Sigmoid colon (tissue), 7 donors: ENCODE data around the gene MCHR1. TPM values are rescaled to one million over a fixed set of nuclear protein-coding genes. Genes with fewer than 3 reads are reported as not detected.

Source experiments
- DNase-seq: peaks from one replicate; pipeline ENCODE4 v3.0.0-alpha.2; 2019
- H3K27ac ChIP-seq, 4 donors: fragments of 200-600 bp; sonication (generic); one replicate each; pipeline ENCODE4 v1.5.1; 2016 to 2019; ENCODE audit warnings: mild to moderate bottlenecking in 1 of 4
- H3K27me3 ChIP-seq, 3 donors: fragments of 200-600 bp; sonication (generic); one replicate each; pipeline ENCODE4 v1.5.1; 2019; ENCODE audit warnings: mild to moderate bottlenecking in 1 of 3
- H3K36me3 ChIP-seq, 4 donors: fragments of 200-600 bp; sonication (generic); one replicate each; pipeline ENCODE4 v1.5.1; 2016 to 2019
- H3K4me1 ChIP-seq, 4 donors: fragments of 200-600 bp; sonication (generic); one replicate each; pipeline ENCODE4 v1.5.1; 2017 to 2019
- H3K4me3 ChIP-seq, 4 donors: fragments of 200-600 bp; sonication (generic); one replicate each; pipeline ENCODE4 v1.5.1; 2017 to 2019; ENCODE audit warnings: mild to moderate bottlenecking in 2 of 4, moderate library complexity in 1 of 4
- H3K9me3 ChIP-seq, 4 donors: fragments of 200-600 bp in 3 of 4; sonication (generic) in 3 of 4; one replicate each; pipeline versions ENCODE4 v1.5.1 to v1.6.1; 2013 to 2019
- CTCF ChIP-seq, 4 experiments: fragments of 450-650 bp in 3 of 4; fragments of 200-600 bp in 1 of 4; IDR thresholded peaks; one replicate each; pipeline ENCODE4 v1.5.1; 2016 to 2019; ENCODE audit warnings: antibody characterized with exemption in 4 of 4, mild to moderate bottlenecking in 3 of 4, moderate library complexity in 2 of 4
- EP300 ChIP-seq, 4 donors: sonication (generic); formaldehyde crosslinking; IDR thresholded peaks; one replicate each; pipeline ENCODE4 v1.6.1; 2017; ENCODE audit warnings: antibody characterized with exemption in 4 of 4
- POLR2A ChIP-seq, 2 donors: fragments of 450-650 bp; IDR thresholded peaks; one replicate each; pipeline ENCODE4 v1.6.1; 2016; ENCODE audit warnings: antibody characterized with exemption in 2 of 2, mild to moderate bottlenecking in 2 of 2, moderate library complexity in 2 of 2
- POLR2AphosphoS5 ChIP-seq, 4 donors: sonication (generic); formaldehyde crosslinking; IDR thresholded peaks; one replicate each; pipeline ENCODE4 v1.6.1; 2017; ENCODE audit warnings: antibody characterized with exemption in 4 of 4
- WGBS, 2 donors: extraction: QIAGEN DNeasy Blood & Tissue Kit; methylation state at CpG; one replicate each; pipeline ENCODE4 v1.1.7; 2013; 5-methylcytosine and 5-hydroxymethylcytosine counted together
- intact Hi-C: fragments of 100-400 bp; cut with DNase I; formaldehyde crosslinking; loops from one replicate; pipeline ENCODE4 v1.15.1; 2023
- polyA plus RNA-seq, 3 donors: library from polyadenylated mRNA; stranded (reverse); fragments of 200-250 nt; gene quantifications; one replicate each; pipeline ENCODE4 v1.2.3, GENCODE V29; 2013
- total RNA-seq, 4 donors: library from RNA; depleted of rRNA; stranded (reverse); fragments of >200 nt; gene quantifications; one replicate each; pipeline ENCODE4 v1.1.0, GENCODE V29; 2016
- donor health status: healthy with polysubstance abuse.
- donor health status: Bipolar disorder and iron deficiency.
- donor health status: healthy.

MCHR1 gene
- total and polyA plus RNA-seq, 7 donors: 0.28 to 0.60 (median 0.44) TPM; not detected in 4

- intact Hi-C loops: loop anchor here (5.0 kb wide), 1 partner anchor 136 kb away; the partner anchor contains the start of gene SLC25A17
- no peak for DNase-seq
- peaks cover 0 to 25% (median 17%) of the 10 kb centered on the region in 4 donors for H3K4me1 ChIP-seq
- peaks cover 4 to 11% (median 5%) of the 10 kb centered on the region in 3 donors for H3K27me3 ChIP-seq
- 92% methylated on average over 15 of the region's 15 CpGs for WGBS, 2 donors
- no peaks in the 10 kb centered on the region for H3K36me3 ChIP-seq
- H3K4me3 ChIP-seq: no peak overlapping the region
- no peaks in the 10 kb centered on the region for H3K9me3 ChIP-seq
- no peak overlapping the region for H3K27ac ChIP-seq
- TF ChIP-seq CTCF (IDR thresholded peaks at IDR 0.05): no peak
- no peak for TF ChIP-seq EP300 (IDR thresholded peaks at IDR 0.05)
- no peak for TF ChIP-seq POLR2A (IDR thresholded peaks at IDR 0.05)
- no peak for TF ChIP-seq POLR2AphosphoS5 (IDR thresholded peaks at IDR 0.05)
These were observed 1.5 kb downstream of the MCHR1 start for GRCh38 chr22:40680819-40681183.

- TF ChIP-seq EP300 (IDR thresholded peaks at IDR 0.05): no peak
- no peak for TF ChIP-seq POLR2AphosphoS5 (IDR thresholded peaks at IDR 0.05)
- TF ChIP-seq POLR2A (IDR thresholded peaks at IDR 0.05): no peak
- TF ChIP-seq CTCF (IDR thresholded peaks at IDR 0.05): no peak
- Histone ChIP-seq H3K27ac (no peak overlapping the region), H3K4me3 (no peak overlapping the region), H3K36me3 (no peaks in the 10 kb centered on the region), H3K4me1 (peaks cover 0 to 25% (median 17%) of the 10 kb centered on the region in 4 donors), H3K9me3 (no peaks in the 10 kb centered on the region), H3K27me3 (peaks cover 4 to 11% (median 5%) of the 10 kb centered on the region in 3 donors)
- intact Hi-C loops: loop anchor here (5.0 kb wide), 1 partner anchor 136 kb away; the partner anchor contains the start of gene SLC25A17
- DNase-seq: no peak
- WGBS, 2 donors: 93 to 95% methylated on average over 19 of the region's 19 CpGs
These were observed 2.2 kb downstream of the MCHR1 start for GRCh38 chr22:40681451-40681850.

GRCh38 chr22:40684728-40685127 lies 5.4 kb downstream of the MCHR1 start:
- DNase-seq: no peak
- H3K9me3 ChIP-seq: no peaks in the 10 kb centered on the region
- no peak overlapping the region for H3K27ac ChIP-seq
- peaks cover 0 to 15% (median 7%) of the 10 kb centered on the region in 4 donors for H3K4me1 ChIP-seq
- H3K27me3 ChIP-seq: no peaks in the 10 kb centered on the region
- H3K4me3 ChIP-seq: no peak overlapping the region
- H3K36me3 ChIP-seq: no peaks in the 10 kb centered on the region
- intact Hi-C loops: loop anchor here (1.0 to 5.0 kb wide), 2 partner anchors 76 to 133 kb away; partner anchors contain the start of gene SLC25A17
- 45 to 74% methylated on average over 9 of the region's 9 CpGs for WGBS, 2 donors
- TF ChIP-seq POLR2AphosphoS5 (IDR thresholded peaks at IDR 0.05): no peak
- no peak for TF ChIP-seq EP300 (IDR thresholded peaks at IDR 0.05)
- no peak for TF ChIP-seq POLR2A (IDR thresholded peaks at IDR 0.05)
- TF ChIP-seq CTCF (IDR thresholded peaks at IDR 0.05): no peak

- TF ChIP-seq CTCF (IDR thresholded peaks at IDR 0.05): no peak
- TF ChIP-seq POLR2AphosphoS5 (IDR thresholded peaks at IDR 0.05): no peak
- no peak for TF ChIP-seq POLR2A (IDR thresholded peaks at IDR 0.05)
- no peak for TF ChIP-seq EP300 (IDR thresholded peaks at IDR 0.05)
- H3K9me3 ChIP-seq: no peaks in the 10 kb centered on the region
- H3K27ac ChIP-seq: no peak overlapping the region
- no peak overlapping the region for H3K4me3 ChIP-seq
- intact Hi-C loops: no loop called here
- H3K4me1 ChIP-seq: peaks cover 0 to 12% (median 6%) of the 10 kb centered on the region in 4 donors
- WGBS, 2 donors: 88 to 93% methylated on average over 3 of the region's 3 CpGs
- no peak for DNase-seq
- H3K27me3 ChIP-seq: no peaks in the 10 kb centered on the region
- no peaks in the 10 kb centered on the region for H3K36me3 ChIP-seq
These were observed 6.1 kb downstream of the MCHR1 start for GRCh38 chr22:40685406-40685805.

GRCh38 chr22:40687706-40688105 lies 8.4 kb downstream of the MCHR1 start:
- no peaks in the 10 kb centered on the region for H3K9me3 ChIP-seq
- no peaks in the 10 kb centered on the region for H3K36me3 ChIP-seq
- WGBS, 2 donors: 88 to 89% methylated on average over 2 of the region's 2 CpGs
- no peak for TF ChIP-seq POLR2AphosphoS5 (IDR thresholded peaks at IDR 0.05)
- TF ChIP-seq EP300 (IDR thresholded peaks at IDR 0.05): no peak
- TF ChIP-seq POLR2A (IDR thresholded peaks at IDR 0.05): no peak
- no peak for TF ChIP-seq CTCF (IDR thresholded peaks at IDR 0.05)
- H3K27ac ChIP-seq: no peak overlapping the region
- intact Hi-C loops: no loop called here
- H3K4me3 ChIP-seq: no peak overlapping the region
- peaks cover 0 to 7% (median 4%) of the 10 kb centered on the region in 4 donors for H3K4me1 ChIP-seq
- DNase-seq: no peak
- H3K27me3 ChIP-seq: no peaks in the 10 kb centered on the region
